NCI-H524 (cell line): Measurements from ENCODE around the gene GRK7.
A peak's percentile ranks its signal among the peaks of the same experiment; 100 is the strongest.
"Not testable (repeated sequence)": the region's sequence is repeated elsewhere in the genome, so short reads cannot be mapped to it uniquely, and the experiment has no call there.

Experiments
- DNase-seq, 2 experiments: peaks; one replicate each; lab custom pipeline; 2025; lab: John Stamatoyannopoulos, UW

The GRK7 gene

GRCh38 chr3:141754032-141754431, 9.2 kb upstream of the GRK7 start:
- DNase-seq, result no peak

- DNase-seq, result not testable (repeated sequence)
Measured at GRCh38 chr3:141762552-141762951, 656 bp upstream of the GRK7 start.

DNA sequence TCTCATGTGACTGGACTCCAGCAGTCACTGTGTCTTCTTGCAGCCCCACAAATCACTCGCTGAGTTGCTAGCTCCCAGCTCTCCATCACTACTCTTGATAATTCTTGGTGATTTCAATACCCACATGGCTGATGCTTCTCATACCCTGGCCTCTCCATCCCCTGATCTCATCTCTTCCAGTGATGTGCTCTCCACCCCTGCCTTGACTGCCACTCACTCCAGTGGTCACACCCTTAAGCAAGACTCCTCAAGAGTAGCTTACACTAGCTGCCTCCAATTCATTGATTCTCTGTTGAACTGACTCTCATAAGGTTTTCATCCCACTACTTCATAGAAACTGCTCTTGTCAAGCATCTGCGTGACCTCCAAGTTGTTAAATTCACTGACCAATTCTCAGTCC, 837 bp downstream of the GRK7 start:
- DNase-seq, result no peak

DNA sequence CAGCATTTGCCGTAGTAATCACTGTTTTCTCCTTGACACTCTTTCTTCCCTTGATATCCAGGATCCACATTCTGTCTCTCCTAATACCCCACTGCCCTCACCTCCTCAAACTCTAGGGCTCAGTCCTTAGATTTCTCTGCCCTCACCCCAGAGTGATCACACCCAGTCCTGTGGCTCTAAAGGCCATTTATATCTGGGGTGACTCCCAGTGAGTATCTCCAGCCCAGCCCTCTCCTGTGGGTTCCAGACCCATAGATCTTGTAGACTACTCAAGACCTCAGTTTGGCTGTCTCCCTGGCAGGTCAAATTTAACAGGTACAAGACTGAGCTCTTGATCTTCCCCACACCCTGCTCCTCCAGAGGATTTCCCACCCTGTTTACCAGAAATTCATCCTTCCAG, 1.3 kb downstream of the GRK7 start:
- no peak for DNase-seq

GRCh38 chr3:141764986-141765385, 1.8 kb downstream of the GRK7 start:
- DNase-seq, result no peak

DNA sequence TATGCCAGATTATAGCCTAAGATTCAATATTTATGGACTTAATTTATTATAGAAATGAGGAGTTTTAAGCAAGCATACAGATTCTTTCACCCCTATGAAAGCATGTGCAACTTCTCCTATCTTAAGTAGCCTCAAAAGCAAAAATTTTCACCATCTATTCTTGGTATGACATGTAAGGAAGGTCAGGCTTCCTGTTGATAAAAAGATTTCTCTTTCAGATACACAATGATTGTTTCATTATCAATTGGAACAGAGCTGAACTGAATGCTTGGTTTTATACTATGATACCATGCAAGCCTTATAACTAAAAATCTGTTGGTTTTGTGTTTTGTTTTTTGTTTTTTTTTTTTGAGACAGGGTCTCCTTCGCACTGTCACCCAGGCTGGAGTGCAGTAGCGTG, 3.9 kb downstream of the GRK7 start:
- no peak for DNase-seq

GRCh38 chr3:141769221-141769894, 6.2 kb downstream of the GRK7 start:
- no peak for DNase-seq

- DNase-seq, result no peak
Measured at GRCh38 chr3:141773676-141774075, 10.5 kb downstream of the GRK7 start.

DNA sequence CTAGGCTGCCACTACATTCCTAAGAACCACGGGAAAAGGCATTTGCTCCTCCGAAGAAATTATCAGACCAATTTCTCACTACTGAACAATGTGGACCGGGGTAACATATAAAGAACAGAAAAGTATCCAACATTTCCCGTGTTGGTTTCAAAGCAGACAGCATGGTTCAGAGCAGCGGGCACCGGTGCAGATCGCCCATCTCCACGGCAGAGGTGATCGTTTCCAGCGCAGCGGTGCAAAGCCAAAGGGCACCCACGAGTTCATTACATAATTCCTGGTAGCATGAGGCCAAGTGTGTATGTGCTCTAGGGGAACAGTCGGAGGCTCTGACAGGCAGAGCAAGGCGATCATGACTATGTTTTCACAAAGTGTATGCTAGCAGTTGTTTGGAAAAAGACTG, 13.2 kb downstream of the GRK7 start:
- DNase-seq, result no peak

DNA sequence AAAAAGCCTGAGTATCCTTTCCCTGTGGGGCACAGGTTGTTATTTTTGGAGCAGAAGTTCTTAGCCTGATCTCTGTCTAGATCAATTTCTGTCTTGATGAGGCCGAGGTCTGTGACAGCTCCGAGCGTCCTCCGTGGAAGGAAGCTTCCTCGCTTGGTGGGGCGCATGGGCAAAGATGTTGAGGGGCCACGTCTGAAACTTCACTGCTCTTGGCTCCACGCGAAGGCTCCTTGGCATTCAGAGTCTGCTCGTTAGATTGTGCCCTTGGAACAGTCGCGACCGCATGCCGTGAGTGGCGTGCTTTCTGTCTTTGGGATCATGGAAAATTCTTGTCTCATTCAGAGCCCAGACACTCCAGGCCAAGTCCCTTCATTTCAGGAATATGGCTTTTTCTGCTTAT, 13.7 kb downstream of the GRK7 start:
- DNase-seq, result no peak

DNA sequence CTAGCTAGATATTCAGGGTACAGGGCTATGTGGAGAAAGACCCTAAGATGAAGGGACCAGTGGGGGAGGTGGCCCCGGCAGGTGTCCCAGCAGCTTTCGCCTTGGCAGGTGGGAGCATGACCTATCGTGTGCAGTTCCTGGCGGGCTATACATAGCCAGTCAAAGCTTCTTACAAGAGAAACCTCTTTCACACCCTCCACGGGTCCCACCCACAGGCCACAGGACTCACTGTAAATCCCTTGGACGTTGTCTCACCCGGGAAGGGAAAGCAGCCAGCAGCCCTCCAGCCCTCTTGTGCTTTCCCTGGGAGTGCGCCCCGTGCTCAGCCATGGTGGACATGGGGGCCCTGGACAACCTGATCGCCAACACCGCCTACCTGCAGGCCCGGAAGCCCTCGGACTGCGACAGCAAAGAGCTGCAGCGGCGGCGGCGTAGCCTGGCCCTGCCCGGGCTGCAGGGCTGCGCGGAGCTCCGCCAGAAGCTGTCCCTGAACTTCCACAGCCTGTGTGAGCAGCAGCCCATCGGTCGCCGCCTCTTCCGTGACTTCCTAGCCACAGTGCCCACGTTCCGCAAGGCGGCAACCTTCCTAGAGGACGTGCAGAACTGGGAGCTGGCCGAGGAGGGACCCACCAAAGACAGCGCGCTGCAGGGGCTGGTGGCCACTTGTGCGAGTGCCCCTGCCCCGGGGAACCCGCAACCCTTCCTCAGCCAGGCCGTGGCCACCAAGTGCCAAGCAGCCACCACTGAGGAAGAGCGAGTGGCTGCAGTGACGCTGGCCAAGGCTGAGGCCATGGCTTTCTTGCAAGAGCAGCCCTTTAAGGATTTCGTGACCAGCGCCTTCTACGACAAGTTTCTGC, 15.0 kb downstream of the GRK7 start:
- DNase-seq, result no peak

DNA sequence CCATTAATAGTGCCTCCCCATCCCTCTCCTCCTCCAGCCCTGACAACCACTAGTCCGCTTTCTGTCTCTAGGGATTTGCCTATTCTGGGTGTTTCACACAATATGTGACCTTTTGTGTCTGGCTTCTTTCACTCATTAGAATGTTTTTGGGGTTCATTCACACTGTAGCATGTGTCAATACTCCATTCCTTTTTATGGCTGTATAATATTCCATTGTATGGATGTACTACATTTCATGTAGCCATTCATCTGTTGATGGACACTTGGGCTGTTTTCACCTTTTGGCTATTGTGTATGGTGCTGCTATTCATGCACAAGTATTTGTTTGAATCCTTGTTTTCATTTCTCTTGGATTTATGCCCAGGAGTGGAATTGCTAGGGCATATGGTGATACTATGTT, 16.5 kb downstream of the GRK7 start:
- no peak for DNase-seq

DNA sequence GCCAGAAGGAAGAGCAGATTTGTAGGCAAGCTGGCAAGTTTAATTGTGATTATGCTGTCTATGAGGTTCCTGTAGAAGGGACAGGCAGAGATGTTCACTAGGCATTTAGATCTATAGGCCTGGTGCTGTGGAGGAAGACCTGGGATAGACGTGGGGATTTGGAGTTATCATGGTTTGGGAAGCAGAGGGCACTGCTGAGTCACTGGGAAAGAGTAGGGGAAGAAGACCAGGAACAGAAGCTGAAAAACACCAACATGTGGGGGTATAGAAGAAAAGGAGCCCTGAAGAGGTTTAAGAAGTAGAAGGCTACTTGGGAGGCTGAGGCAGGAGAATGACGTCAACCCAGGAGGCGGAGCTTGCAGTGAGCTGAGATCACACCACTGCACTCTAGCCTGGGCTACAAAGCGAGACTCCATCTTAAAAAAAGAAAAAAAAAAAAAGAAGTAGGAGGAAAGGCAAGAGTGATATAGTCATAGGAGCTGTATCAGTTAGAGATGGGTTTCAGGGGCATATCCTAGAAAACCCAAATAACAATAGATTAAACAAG, 19.3 kb downstream of the GRK7 start:
- peak in 1 of 2 experiments; percentile 27 for DNase-seq

DNA sequence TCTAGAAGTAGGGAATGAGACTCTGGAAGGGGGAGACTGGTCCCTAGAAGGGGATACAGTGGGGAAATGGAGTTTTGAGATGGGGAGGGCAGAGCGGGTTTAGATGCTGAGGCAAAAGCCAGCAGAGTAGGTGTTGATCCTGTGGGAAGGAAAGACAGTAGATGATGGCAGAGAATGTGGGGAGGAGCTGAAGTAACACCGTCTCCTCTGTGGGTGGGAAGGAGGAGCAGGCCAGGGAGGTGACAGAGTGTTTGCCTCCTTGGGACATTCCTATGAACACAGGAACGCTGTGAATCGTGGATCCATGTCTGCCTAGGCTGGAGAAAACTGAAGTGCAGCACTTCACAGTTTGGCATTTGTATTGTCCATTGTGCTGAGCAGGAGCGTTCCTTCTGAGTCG, 20.4 kb downstream of the GRK7 start:
- DNase-seq, result no peak

- DNase-seq, result no peak
Measured at GRCh38 chr3:141784096-141784495, 20.9 kb downstream of the GRK7 start.

DNA sequence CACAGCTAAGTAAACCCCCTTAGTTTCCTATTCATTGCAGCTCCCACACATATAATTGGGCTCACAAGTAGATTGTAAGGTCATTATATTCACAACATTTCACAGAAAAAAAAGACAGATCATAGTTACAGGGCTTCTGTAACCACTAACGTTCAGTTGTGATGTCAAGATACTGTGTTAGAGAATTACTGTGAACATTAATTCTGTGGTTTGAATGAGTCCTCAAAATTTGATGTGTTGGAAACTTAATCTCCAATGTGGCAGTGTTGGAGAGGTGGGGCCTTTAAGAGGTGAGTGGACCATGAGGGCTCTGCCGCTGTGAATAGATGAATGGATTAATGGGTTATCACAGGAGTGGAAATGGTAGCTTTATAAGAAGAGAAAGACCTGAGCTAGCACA, 21.3 kb downstream of the GRK7 start:
- DNase-seq, result no peak

DNA sequence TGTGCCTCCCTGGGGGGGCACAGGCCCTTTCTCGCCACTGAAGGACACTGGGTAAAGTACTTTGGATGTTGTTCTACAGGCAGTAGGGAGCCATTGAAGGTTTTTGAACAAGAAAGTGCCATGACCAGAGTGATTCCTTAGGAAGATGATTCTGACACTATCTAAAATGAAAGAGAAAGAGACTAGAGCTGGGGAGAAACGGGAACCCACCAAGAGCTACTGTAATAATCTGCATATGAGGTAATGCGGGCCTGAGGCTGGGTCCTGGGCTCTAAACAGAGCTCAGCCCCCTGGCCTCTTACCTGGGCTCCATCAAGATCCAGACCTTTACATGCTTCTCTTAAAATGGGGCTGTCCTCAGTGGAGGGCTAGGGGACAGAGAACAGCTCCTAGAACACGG, 24.9 kb downstream of the GRK7 start:
- no peak for DNase-seq

GRCh38 chr3:141788750-141789149, 25.5 kb downstream of the GRK7 start:
- not testable (repeated sequence) for DNase-seq

DNA sequence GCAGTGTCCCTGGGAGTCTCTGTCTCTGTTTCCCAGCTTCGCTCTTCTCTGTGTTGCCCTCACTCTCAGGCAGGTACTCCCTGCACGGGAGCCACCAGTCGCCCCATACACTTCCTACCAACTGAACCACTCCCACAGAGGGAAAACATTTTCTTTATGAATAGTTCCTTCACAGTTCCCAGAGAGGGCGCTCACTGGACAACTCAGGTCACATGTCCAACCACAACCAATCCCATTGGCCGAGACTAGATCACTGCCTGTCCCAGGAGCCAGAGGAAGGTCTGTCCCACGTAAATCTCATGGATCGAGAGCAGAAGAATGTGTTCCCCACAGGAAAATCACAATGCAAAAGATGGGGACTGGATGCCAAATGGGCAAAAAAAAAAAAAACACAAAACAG, 26.1 kb downstream of the GRK7 start:
- peak in 1 of 2 experiments; percentile 13 for DNase-seq

DNA sequence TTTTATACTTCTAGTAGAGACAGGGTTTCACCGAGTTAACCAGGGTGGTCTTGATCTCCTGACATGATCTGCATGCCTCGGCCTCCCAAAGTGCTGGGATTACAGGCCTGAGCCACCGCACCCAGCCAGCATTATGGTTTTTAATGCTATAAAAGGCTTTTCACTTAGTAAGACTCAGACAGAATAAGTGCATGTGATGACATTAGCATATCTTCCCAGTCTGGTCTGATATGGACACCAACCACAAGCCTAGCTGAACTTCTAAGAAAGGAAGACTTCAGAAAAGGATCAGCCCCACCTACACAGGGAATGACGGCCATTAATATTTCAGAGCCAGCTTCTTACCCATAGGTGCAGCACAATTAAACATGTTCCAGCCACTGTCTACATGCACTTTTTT, 27.0 kb downstream of the GRK7 start:
- no peak for DNase-seq

GRCh38 chr3:141792495-141792894, 29.3 kb downstream of the GRK7 start:
- no peak for DNase-seq

DNA sequence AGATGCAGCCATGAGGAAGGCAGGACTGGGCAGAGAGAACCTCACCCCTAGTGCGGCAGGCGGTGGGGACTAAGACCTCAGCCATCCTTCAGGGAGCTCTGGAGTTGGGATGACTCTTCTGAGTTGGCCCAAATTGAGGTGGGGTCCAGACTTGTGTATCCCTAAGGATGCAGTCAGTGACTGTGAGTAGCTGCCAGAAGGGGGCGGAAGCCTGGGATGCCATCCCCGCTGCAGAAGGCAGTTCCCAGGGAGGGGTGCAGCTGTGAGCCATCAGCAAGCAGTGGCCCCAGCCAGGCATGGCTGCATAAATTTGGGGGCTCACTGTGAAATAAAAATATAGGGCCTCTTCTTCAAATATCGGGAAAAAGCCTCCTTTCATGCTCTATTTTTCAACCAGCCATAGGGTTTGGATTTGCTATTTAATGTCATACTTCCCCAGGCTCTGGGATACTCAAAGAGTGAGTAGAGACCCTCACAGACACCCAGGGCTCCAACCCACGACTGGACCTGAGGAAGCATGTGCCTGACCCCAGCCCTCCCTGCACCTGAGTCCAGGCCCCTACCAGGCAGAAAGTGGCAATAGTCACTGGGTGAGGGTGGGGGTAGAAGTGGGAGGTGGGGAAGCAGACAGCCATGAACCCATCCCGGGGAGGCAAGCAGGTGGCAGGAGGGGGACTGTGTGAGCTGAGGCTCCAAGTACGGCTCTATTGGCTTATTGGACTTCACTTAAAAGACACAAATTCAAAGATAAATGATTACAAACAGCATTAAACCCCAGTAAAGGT, 30.5 kb downstream of the GRK7 start:
- no peak for DNase-seq

DNA sequence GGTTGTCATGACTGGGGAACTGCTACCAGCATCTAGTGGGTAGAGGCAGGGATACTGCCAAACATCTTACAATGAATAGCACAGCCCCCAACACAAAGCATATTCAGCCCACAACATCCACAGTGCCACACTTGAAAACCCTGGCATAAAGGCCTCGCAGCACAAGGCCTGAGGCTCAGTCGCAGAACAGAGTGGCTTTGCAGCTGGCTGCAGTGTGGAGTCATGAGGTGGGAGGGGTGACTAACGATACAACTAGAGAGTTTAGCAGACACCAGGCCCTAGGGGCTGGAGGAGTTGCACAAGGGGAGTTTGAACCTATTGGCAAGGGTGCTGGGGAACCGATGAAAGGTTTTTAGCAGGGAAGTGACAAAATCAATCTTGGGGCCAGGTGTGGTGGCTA, 32.1 kb downstream of the GRK7 start:
- no peak for DNase-seq
